Prostate gland (tissue), 2 donors: ENCODE measurements around the gene SIRT5.

Source experiments
- CTCF ChIP-seq, 4 experiments: fragments of 200-600 bp in 2 of 4; fragments of 450-650 bp in 2 of 4; sonication (generic) in 2 of 4; IDR thresholded peaks; 1 replicate in 3 of 4; 2 replicates in 1 of 4; pipeline ENCODE4 v1.5.1; 2016 to 2019; ENCODE audit warnings: antibody characterized with exemption in 4 of 4, mild to moderate bottlenecking in 2 of 4, moderate library complexity in 2 of 4
- POLR2AphosphoS5 ChIP-seq: sonication (generic); formaldehyde crosslinking; IDR thresholded peaks from one replicate; pipeline ENCODE4 v1.6.1; 2017; ENCODE audit warnings: antibody characterized with exemption

GRCh38 chr6:13576017-13576416 is 1.6 kb downstream of the SIRT5 start:
- TF ChIP-seq CTCF (IDR thresholded peaks at IDR 0.05) (no peak), POLR2AphosphoS5 (no peak)
